ENCODE data around the gene PPIB. TPM values are rescaled to one million over a fixed set of nuclear protein-coding genes. Genes with fewer than 3 reads are reported as not detected.

Gene PPIB
- total RNA-seq, 2 donors from 2014 or later = 367 to 656 TPM

Other genes starting within 250 kb of the PPIB start
- gene DAPK2, start 116.5 kb downstream of the PPIB start, total RNA-seq = 10 to 100 TPM; 23.7 to 26.5 TPM
- gene CIAO2A, start 69.2 kb downstream of the PPIB start, total RNA-seq = 10 to 100 TPM; 88.7 to 98.3 TPM
- gene SNX1, start 67.0 kb downstream of the PPIB start, total RNA-seq = 100 to 1,000 TPM; 116 to 125 TPM
- under 1 TPM; 0.15 to 0.29 TPM for gene SNX22, start 11.3 kb downstream of the PPIB start, total RNA-seq
- 10 to 100 TPM; 17.0 to 18.5 TPM for gene CSNK1G1, start 193.2 kb upstream of the PPIB start, total RNA-seq
- 10 to 100 TPM; 11.8 to 40.4 TPM for gene PCLAF, start 218.4 kb upstream of the PPIB start, total RNA-seq
- gene TRIP4, start 224.8 kb upstream of the PPIB start, total RNA-seq = 10 to 100 TPM; 28.0 to 32.4 TPM

All from colonic mucosa (tissue), 2 donors.